Stimulated activated CD4-positive, alpha-beta T cell treated with anti-CD3 and anti-CD28 coated beads, Interleukin-4, amount 100 ng/mL, for 4 hours (primary cell): Measurements from ENCODE around the gene NGRN.
A peak's percentile ranks its signal among the peaks of the same experiment; 100 is the strongest.
"Not testable (repeated sequence)": the region's sequence is repeated elsewhere in the genome, so short reads cannot be mapped to it uniquely, and the experiment has no call there.

ENCODE experiments used
- DNase-seq, 2 experiments: peaks; one replicate each; pipeline ENCODE4 v3.0.0-alpha.2; 2020

The NGRN gene

DNA sequence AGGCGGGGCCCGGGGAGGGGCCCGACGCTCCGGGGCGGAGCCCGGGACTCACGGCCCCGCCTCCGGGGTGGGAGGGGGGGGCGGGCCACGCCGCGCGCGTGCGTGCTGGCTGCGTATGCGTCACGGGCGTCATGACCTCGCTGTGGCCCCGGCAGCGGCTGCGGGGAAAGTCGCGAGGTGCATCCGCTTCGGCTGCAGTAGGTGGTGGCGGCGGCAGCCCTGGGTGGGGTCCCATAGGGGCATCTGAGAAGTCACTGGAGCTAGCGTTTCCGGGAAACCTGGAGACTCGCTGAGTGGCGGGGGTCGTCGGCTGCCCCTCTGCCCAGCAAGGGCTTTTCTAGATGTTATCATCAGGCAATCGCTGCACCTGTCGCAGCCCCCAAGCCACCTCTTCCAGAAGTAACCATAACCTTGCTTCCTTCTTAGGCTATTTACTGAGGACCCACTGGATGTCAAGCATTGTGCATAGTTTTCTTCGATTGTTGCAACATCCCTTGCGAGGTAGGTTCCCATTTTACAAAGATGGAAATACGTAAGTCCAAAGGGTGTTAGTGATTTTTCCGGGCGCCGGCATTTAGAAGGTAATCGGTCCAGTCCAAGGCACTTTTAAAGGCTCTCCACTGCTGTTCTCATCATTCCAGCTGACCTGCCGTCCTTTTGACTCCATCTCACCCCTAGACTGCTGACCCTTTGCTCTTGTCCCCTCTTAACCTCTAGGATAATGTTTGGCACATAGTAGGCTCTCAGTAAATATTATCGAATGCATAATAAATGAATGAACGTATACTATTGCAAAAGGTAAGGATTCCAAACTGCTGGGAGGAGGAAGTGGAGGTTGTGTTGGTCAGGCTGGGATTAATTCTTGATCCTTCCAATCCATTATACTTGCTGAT, 31.1 kb upstream of the NGRN start, which contains the start of gene GDPGP1:
Gene GDPGP1 (plus strand): TSS at position 114 of the 893 bp plus-strand sequence. CDS start 6,700 bp downstream, outside the sequence.
- DNase-seq = no peak

DNA sequence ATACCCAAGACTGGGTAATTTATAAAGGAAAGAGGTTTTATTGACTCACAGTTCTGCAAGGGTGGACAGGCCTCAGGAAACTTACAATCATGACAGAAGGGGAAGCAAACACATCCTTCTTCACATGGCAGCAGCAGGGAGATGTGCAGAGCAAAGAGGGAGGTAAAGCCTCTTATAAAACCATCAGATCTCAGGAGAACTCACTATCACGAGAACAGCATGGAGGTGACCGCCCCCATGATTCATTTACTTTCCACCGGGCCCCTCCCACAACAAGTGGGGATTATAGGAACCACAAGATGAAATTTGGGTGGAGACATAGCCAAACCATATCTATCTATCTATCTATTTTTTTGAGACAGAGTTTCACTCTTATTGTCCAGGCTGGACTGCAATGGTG, 26.1 kb upstream of the NGRN start:
- no peak for DNase-seq

DNA sequence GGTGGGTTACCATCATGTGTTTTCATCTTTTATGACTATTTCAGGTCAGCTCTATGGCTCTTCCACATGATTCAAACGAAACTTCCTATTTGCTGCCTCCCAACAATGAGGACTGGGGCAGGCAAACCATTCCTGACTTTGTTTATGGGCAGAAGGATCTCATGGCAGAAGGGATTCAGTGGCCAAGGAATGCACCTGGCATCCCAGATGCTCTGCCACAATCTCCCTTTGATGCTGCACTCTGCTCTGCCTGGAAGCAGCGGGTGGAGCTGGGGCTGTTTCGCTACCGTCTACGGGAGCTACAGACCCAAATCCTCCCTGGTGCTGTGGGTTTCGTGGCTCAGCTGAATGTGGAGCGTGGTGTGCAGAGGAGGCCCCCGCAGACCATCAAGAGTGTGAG, 24.6 kb upstream of the NGRN start:
- DNase-seq = no peak

DNA sequence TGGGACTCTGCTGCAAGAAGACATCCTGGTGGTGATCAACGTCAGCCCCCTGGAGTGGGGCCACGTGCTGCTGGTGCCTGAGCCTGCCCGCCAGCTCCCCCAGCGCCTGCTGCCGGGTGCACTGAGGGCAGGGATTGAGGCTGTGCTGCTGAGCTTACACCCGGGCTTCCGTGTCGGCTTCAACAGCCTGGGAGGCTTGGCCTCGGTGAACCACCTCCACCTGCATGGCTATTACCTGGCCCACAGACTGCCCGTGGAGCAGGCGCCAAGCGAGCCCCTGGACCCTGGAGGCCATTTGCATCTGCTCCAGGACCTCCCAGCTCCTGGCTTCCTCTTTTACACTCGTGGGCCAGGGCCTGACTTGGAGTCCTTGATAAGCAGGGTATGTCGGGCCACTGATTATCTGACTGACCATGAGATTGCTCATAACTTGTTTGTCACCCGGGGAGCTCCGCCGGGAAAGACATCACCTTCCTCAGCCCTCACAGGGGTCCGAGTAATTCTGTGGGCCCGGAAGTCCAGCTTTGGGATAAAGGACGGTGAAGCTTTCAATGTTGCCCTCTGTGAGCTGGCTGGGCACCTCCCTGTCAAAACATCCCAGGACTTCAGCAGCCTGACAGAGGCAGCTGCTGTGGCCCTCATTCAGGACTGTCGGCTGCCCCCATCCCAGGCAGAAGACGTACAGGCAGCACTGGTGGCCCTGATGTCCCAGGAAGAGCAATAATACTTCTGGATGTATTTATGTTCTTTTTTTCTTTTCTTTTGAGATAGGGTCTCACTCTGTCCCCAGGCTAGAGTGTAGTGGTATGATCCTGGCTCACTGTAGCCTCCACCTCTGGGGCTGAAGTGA, 23.9 kb upstream of the NGRN start:
- no peak for DNase-seq

DNA sequence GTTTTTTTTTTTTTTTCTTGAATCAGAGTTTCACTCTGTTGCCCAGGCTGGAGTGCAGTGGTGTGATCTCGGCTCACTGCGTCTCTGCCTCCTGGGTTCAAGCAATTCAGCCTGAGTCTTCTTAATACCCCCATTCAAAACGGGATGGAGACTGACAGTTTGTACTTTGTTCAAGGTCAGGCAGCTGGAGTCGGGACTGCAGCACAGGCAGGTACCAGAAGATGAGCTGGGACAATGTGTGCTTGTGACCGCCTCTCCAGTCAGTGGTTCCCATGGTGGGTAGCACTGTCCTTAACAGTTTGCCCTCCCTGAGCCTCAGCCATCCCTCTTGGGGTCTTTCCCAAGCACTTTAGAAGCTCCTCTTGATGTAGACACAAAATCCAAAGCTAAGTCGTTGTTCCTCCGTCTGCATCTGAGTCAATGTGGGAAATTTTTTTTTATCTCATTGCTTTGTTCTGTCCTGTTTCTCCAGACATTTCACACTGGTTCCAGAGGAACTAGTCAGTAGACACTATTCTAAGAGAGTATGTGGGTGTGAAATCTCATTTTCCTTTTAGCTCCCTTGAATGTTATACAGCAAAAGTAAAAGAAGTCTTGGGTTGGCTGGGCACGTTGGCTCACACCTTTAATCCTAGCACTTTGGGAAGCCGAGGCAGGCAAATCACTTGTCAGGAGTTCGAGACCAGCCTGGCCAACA, 21.4 kb upstream of the NGRN start:
- no peak for DNase-seq

DNA sequence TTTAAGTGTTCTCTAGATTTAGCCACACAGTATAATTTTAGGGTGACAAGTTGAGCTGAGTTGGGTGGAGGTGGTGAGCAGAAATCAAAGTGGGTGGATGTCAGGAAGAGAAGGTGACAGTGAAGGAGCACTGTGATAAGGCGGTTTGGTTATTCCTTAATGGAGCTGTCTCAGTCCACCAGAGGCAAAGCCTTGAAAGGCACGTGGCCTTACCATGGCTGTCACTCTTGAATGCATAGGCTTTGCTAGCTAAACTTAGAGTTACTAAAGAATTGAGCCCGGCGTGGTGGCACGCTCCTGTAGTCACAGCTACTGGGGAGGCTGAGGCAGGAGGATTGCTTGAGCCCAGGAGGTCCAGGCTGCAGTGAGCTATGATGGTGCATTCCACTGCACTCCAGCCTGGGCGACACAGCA, 16.7 kb upstream of the NGRN start:
- DNase-seq = no peak

DNA sequence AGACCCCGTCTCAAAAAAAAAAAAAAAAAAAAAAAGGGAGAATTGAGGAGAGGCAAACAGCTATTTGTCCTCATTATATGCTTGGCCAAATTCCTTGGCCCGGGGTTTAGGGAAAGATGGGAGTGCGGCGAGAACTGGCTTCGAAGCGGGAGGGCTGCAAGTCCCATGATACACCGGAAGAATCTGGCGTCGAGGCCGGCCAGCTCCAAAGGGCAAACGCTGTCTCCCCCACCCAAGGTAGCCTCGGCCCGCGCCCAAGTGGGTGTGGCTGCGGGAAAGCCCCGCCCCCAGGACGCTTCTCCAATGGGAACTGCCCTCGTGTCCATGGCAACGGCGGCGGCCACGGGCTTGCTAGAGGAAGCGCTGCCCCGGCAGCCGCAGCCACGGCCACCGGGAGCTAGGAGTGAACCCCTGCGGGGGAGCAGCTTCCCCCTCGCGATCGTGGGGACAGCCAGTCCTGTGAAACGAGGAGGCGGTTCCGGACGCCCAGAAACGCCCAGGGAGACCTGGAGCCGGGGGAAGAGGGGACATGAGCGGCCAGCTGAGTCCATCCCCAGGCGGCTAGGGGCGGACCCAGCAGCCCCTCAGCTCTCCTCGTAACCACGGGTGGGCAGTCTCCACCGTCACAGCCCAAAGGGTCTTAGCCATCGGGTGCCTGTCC, 16.1 kb upstream of the NGRN start, which contains the start of gene TTLL13:
Gene TTLL13 (plus strand): TSS at position 354 of the 661 bp plus-strand sequence. CDS start 1,075 bp downstream, outside the sequence.
- DNase-seq = peak; percentile 73 to 84

DNA sequence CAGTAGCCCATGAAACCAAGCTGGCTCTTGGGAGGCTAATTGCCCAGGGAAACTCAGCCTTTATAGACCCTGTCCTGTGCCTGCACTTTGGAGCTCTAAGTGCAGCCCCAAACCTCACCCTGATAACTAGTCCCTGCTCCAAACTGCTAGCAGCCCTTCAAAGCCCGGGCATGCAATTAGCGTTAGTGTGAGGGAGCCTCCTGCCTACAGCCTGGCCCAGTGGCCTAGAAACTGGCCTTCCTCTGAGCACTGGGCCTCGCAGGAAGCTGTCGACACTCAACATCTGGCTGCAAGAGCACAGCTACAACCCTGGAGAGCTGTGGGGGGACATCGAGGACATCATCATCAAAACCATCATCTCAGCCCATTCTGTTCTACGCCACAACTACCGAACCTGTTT, 7.7 kb upstream of the NGRN start:
- no peak for DNase-seq

DNA sequence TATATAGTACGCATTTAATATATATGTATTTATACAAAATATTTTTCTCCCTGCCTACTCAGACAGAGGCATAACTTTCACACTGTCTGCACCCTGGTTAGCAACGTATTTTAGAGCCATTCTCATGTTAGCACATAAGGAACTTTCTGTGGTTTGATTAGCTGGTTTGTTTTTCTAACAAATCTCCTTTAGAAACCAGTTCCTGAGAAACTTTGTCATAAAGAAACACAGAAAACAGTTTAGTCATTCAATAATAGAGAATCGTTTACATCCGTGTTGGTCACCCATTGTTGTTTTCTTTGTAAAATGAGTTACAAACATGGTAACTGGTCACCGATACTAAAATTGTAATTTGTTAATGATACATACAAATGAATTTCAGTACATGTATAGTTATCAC, 5.9 kb upstream of the NGRN start:
- no peak for DNase-seq

DNA sequence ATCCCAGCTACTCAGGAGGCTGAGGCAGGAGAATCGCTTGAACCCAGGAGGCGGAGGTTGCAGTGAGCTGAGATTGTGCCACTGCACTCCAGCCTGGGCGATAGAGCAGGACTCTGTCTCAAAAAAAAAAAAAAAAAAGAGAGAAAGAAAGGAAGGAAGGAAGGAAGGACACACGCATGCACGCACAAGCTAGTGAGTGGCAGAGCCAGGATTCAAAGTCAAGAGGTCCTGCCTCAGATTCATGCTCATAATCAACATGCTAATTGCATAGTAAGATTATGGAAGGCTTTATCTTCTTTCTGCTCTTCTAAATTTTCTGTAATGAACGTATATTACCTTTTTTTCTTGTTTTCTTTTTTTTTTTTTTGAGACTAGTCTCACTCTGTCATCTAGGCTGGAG, 4.7 kb upstream of the NGRN start:
- not testable (repeated sequence) for DNase-seq

DNA sequence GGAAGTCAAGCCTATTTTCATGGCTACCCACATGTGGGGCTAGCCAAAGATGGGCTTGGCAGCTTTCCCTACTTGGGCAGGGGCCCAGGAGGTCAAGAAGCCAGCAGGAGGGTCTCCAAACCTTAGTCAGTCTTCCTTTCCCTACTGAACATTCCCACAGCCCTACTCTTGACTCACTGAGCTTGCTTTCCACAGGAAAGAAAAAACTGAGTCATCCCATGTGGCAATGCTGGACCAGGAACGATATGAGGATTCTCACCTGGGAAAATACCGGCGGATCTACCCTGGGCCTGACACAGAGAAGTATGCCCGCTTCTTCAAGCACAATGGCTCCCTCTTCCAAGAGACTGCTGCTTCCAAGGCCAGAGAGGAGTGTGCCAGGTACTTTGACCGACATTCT, 3.7 kb upstream of the NGRN start:
- no peak for DNase-seq

DNA sequence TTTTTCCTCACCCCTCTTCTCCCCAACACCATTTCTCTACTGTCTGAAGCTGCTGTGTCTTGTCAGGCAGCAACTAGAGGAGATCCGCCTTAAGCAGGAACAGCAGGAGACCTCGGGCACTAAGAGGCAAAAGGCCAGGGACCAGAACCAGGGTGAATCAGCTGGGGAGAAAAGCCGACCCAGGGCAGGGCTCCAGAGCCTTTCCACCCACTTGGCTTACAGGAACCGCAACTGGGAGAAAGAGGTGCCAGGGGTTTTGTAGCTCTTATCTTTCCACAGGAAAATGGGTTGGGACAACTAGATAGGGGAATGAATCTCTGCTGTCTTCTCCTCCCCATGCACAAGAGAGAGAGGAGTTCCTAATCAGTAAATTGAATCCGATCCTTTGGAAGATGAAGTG, 3.0 kb upstream of the NGRN start:
- DNase-seq = no peak

DNA sequence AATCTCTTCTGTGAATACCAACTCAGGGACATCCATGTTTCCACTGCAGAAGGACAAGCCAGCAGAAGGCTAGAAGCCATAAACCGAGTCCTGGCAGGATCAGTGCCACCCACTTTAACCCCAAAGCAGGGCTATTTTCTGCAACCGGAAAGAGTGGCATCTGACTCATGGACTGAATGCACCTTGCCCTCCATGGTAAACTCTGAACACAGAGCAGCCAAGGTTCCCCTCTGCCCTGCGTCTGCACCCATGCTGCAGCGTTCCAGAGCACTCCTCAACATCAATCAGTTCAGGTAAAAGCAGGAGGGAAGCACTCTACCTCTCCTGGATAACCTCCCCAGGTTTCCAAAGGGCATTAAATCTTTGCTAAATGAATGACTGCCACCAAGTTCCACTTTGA, 801 bp upstream of the NGRN start:
- peak in 1 of 2 experiments; percentile 16 for DNase-seq

DNA sequence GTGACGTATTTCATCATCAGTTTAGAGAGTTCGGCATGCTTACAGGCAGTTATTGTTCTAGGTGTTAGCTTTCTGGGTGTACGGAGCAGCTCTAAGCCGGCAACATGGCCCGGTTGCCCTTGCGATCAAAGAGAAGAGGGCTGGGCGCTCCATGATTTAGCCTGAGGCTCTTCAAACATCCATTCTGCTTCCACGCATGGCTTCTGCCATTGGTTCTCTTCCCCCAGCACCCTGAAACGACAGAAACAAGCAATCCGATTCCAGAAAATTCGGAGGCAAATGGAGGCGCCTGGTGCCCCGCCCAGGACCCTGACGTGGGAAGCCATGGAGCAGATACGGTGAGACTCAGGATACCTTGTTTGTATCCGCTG, 574 bp downstream of the NGRN start:
- DNase-seq = peak; percentile 44 to 45

DNA sequence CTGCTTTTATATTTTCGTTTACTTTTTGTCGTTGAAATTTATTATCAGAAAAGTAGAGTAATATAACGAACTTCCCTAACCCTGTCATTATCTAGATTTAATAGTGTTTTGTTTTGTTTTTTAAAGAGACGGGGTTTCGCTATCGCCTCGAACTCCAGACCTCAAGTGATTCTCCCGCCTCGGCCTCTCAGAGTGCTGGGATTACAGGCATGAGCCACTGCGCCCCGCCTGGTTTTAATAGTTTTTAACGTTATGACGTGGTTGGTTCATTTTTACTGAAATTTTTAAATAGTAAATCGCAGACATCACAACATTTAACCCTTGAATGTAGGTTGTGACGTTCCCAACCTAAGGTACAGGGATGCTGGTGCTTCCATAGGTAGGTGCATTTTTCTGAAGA, 1.0 kb downstream of the NGRN start:
- DNase-seq = peak in 1 of 2 experiments; percentile 15

DNA sequence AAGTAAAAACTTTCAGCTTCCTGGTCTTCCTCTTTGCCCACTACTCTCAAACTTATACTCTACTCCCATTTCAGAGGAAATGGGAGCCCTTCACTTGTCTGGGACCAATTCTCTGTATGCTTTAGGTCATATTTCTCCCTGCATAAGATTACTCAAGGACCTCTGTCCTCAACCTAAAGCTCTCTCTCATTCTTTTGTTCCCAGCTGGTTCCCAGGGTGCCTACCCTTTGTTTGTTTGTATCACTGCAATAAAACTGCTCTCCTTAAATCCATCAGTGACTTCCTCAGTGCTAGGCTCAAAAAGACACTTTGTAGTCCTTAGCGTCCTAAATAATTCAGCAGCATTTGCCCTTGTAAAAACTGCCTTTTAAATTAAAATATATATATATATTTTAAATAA, 2.9 kb downstream of the NGRN start:
- no peak for DNase-seq

DNA sequence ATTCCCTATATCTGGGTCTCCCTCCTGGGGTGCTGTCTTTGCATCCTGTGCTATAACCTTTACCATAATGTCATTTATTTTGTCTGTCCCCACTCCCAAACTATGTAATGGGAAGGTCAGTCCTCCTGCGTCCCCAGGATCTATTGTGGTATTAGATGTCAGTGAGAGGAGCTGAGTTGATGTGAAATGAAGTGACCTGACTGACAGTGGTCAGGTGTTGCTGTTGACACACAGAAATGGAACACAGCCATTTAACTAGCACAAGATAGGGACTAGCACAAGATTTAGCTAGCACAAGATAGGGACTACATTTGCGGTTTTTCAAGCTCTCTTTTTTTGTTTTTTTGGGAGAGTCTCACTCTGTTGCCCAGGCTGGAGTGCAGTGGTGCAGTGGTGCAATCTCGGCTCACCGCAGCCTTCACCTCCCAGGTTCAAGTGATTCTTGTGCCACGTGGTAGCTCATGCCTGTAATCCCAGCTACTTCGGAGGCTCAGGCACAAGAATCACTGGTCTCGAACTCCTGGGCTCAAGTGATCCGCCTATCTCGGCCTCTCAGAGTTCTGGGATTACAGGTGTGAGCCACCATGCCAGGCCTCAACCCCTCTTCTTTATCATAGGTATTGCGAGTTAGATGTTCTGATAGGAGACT, 5.2 kb downstream of the NGRN start:
- DNase-seq = no peak

DNA sequence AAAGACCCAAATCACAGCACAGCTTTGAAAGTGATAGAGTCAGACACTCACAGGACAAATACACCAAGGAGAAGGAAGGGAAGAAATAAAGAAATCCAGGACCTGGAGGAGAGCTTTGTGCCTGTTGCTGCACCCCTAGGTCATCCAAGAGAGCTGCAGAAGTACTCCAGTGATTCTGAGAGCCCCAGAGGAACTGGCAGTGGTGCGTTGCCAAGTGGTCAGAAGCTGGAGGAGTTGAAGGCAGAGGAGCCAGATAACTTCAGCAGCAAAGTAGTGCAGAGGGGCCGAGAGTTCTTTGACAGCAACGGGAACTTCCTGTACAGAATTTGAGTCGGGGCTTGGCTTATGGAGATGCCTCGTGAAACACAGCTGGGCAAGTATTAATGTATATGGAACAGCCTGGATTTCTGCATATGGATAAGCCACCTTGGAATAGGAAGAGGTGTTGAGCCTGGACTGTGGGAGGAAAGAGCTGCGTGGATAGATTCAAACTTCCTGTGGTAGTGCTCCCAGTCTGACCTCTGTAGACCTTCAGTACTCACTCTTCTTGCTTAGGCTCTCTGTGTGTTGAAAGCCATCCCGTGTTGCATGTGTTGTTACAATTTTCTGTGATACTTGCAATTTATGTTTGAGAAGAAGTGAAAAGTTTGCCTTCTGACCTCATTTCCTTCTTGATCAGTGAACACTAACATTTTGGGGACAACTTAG, 6.1 kb downstream of the NGRN start:
- DNase-seq = no peak

DNA sequence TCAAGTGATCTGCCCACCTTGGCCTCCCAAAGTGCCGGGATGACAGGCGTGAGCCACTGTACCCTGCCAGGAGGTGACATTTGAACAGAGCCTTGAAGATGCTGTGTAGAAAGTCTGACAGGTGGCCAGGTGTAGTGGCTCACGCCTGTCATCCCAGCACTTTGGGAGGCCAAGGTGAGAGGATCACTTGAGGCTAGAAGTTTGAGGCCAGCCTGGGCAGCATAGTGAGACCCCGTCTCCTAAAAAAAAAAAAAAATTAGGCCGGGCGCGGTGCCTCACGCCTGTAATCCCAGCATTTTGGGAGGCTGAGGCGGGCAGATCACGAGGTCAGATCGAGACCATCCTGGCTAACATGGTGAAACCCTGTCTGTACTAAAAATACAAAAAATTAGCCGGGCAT, 13.0 kb downstream of the NGRN start:
- not testable (repeated sequence) for DNase-seq

DNA sequence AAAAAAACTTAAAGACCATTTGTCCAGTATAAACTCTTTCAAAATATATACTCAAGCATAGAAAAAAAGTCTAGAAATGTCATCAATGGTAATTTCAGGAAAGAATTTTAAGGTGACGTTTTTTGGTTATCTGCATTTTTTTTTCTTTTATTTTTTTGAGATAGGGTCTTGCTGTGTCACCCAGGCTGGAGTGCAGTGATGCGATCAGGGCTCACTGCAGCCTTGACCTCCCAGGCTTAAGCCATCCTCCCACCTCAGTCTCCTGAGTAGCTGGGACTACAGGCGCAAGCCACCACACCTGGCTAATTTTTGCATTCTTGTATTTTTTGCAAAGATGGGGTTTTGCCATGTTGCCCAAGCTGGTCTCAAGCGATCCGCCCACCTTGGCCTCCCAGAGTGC, 15.3 kb downstream of the NGRN start:
- not testable (repeated sequence) for DNase-seq

DNA sequence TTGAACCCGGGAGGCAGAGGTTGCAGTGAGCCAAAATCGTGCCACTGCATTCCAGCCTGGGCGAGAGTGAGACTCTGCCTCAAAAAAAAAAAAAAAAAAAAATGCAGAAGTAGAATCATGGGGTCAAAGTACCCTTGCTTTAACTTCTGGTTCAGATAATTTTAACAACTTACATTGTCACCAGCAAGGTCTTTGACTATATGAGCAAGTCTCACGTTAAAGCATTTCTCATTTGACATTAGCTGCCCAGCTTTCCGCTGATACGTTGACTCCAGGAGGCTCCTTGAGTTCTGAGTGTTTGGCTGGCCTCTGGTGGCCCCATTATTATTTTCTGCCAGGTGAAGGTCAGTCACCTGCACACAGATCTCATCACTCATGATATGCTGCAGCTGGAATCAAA, 16.2 kb downstream of the NGRN start:
- not testable (repeated sequence) for DNase-seq
